Neural progenitor cell (in vitro differentiated cells): ENCODE measurements around the gene QSER1. TPM values are rescaled to one million over a fixed set of nuclear protein-coding genes. Genes with fewer than 3 reads are reported as not detected.

ENCODE experiments used
- DNase-seq: peaks from one replicate; pipeline ENCODE4 v3.0.0-alpha.2; 2016; ENCODE audit warnings: low spot score
- H2AFZ ChIP-seq: fragments of 200-600 bp; sonication (generic); replicated peaks from 2 replicates; pipeline ENCODE4 v1.6.1; 2016; ENCODE audit warnings: antibody characterized with exemption
- H3F3A ChIP-seq: fragments of 200-600 bp; sonication (generic); 2 replicates; pipeline ENCODE4 v1.6.1; 2016; ENCODE audit warnings: antibody characterized with exemption, low read depth
- H3K27ac ChIP-seq: fragments of 200-600 bp; sonication (generic); 2 replicates; pipeline ENCODE4 v1.5.1; 2016; ENCODE audit warnings: mild to moderate bottlenecking
- H3K27me3 ChIP-seq: fragments of 200-600 bp; sonication (generic); 2 replicates; pipeline ENCODE4 v1.6.1; 2016; ENCODE audit warnings: mild to moderate bottlenecking, moderate library complexity
- H3K36me3 ChIP-seq: fragments of 200-600 bp; sonication (generic); 2 replicates; pipeline ENCODE4 v1.5.1; 2016
- H3K4me1 ChIP-seq: fragments of 200-600 bp; sonication (generic); 2 replicates; pipeline ENCODE4 v1.6.1; 2016; ENCODE audit warnings: mixed run types
- H3K4me2 ChIP-seq: fragments of 200-600 bp; sonication (generic); 2 replicates; pipeline ENCODE4 v1.6.1; 2016
- H3K4me3 ChIP-seq: fragments of 200-600 bp; sonication (generic); 2 replicates; pipeline ENCODE4 v1.5.1; 2016
- H3K79me2 ChIP-seq: fragments of 200-600 bp; sonication (generic); 2 replicates; pipeline ENCODE4 v1.6.1; 2016; ENCODE audit warnings: low read depth
- H3K9ac ChIP-seq: fragments of 200-600 bp; sonication (generic); 2 replicates; pipeline ENCODE4 v1.6.1; 2016
- H3K9me3 ChIP-seq: fragments of 200-600 bp; sonication (generic); 2 replicates; pipeline ENCODE4 v1.5.1; 2016; ENCODE audit warnings: low read depth
- H4K20me1 ChIP-seq: fragments of 200-600 bp; sonication (generic); 2 replicates; pipeline ENCODE4 v1.6.1; 2016; ENCODE audit warnings: low read depth
- H3K27ac Mint-ChIP-seq: 3 replicates; pipeline ENCODE4 v1.8.0; 2021; ENCODE audit warnings: mixed read lengths
- H3K27me3 Mint-ChIP-seq: 2 replicates; pipeline ENCODE4 v1.8.0; 2022; ENCODE audit warnings: low read depth, mild to moderate bottlenecking, inconsistent platforms, moderate library complexity, mixed read lengths; ENCODE audit not compliant: insufficient read depth
- H3K36me3 Mint-ChIP-seq: 3 replicates; pipeline ENCODE4 v1.8.0; 2021; ENCODE audit warnings: mixed read lengths
- H3K4me1 Mint-ChIP-seq: 3 replicates; pipeline ENCODE4 v1.8.0; 2021; ENCODE audit warnings: mixed read lengths
- H3K4me3 Mint-ChIP-seq: 3 replicates; pipeline ENCODE4 v1.8.0; 2021; ENCODE audit warnings: mild to moderate bottlenecking, moderate library complexity, mixed read lengths
- H3K9me3 Mint-ChIP-seq: 3 replicates; pipeline ENCODE4 v1.8.0; 2020; ENCODE audit warnings: mixed read lengths
- EZH2 ChIP-seq: fragments of 200-600 bp; sonication (generic); IDR thresholded peaks from 2 replicates; pipeline ENCODE4 v1.6.1; 2017; ENCODE audit warnings: antibody characterized with exemption, mild to moderate bottlenecking, moderate library complexity
- EZH2phosphoT487 ChIP-seq: fragments of 200-600 bp; sonication (generic); IDR thresholded peaks from 2 replicates; pipeline ENCODE4 v1.6.1; 2017; ENCODE audit warnings: antibody characterized with exemption
- total RNA-seq: library from RNA; depleted of rRNA; stranded (reverse); fragments of >200 nt; gene quantifications from 2 replicates; pipeline ENCODE4 v1.2.3, GENCODE V29; 2015; ENCODE audit warnings: low replicate concordance
- TF ChIP-seq, protein P1 (sequence below): fragments of 200-600 bp; sonication (generic); IDR thresholded peaks from 2 replicates; pipeline ENCODE4 v1.5.1; 2017; ENCODE audit warnings: antibody characterized with exemption, mild to moderate bottlenecking

The QSER1 gene
- total RNA-seq, 1 donor from 2014 or later, result 79.2 TPM

DNA sequence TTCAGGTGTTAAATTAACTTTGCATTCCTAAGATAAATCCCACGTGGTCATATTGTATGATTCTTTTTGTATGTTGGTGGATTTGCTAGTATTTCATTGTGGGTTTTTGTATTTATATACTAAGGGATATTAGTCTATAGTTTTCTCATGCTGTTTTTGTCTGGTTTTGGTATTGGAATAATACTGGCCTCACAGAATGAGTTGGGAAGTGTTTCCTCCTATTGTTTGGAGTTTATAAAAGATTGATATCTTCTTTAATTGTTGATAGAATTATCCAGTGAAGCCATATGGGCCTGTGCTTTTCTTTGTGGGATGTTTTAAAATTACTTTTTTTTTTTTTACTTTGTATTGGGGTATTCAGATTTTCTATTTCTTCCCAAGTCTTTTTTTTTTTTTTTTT lies 59.8 kb downstream of the QSER1 start:
- Mint-ChIP-seq H3K9me3 (no peaks in the 10 kb centered on the region), H3K4me1 (no peaks in the 10 kb centered on the region), H3K4me3 (no peak overlapping the region), H3K27ac (no peak overlapping the region), H3K36me3 (peaks cover 16% of the 10 kb centered on the region), H3K27me3 (no peaks in the 10 kb centered on the region)
- Histone ChIP-seq H3K9me3 (no peaks in the 10 kb centered on the region), H3F3A (peaks cover 13% of the 10 kb centered on the region), H3K79me2 (peaks cover 65% of the 10 kb centered on the region), H3K27me3 (no peaks in the 10 kb centered on the region), H3K36me3 (peaks cover 15% of the 10 kb centered on the region), H3K27ac (no peak overlapping the region), H4K20me1 (no peaks in the 10 kb centered on the region), H3K9ac (no peak overlapping the region), H2AFZ (no peak overlapping the region), H3K4me2 (no peak overlapping the region), H3K4me1 (no peaks in the 10 kb centered on the region), H3K4me3 (no peak overlapping the region)
- TF ChIP-seq, protein P1, sequence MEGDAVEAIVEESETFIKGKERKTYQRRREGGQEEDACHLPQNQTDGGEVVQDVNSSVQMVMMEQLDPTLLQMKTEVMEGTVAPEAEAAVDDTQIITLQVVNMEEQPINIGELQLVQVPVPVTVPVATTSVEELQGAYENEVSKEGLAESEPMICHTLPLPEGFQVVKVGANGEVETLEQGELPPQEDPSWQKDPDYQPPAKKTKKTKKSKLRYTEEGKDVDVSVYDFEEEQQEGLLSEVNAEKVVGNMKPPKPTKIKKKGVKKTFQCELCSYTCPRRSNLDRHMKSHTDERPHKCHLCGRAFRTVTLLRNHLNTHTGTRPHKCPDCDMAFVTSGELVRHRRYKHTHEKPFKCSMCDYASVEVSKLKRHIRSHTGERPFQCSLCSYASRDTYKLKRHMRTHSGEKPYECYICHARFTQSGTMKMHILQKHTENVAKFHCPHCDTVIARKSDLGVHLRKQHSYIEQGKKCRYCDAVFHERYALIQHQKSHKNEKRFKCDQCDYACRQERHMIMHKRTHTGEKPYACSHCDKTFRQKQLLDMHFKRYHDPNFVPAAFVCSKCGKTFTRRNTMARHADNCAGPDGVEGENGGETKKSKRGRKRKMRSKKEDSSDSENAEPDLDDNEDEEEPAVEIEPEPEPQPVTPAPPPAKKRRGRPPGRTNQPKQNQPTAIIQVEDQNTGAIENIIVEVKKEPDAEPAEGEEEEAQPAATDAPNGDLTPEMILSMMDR, result no peak
- TF ChIP-seq EZH2phosphoT487 (no peak), EZH2 (no peak)
- DNase-seq, result no peak

DNA sequence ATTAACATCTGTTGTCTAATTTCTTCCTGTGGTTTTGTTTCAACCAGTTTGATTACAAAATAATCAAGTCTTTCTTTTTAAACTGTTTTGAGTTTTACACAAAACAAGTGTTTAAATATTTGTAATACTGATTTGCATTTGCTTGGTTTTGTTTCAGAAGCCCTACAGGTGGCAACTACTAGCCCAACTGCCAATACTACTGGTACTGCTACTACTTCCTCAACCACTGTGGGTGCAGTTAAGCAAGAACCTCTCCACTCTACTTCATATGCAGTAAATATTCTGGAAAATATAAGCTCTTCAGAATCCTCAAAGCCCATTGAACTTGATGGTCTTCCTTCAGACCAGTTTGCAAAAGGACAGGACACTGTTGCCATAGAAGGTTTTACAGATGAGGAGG lies 61.1 kb downstream of the QSER1 start:
- H3K27me3 Mint-ChIP-seq, result no peaks in the 10 kb centered on the region
- peaks cover 21% of the 10 kb centered on the region for H3F3A ChIP-seq
- no peak overlapping the region for H3K4me3 Mint-ChIP-seq
- no peak overlapping the region for H3K4me3 ChIP-seq
- H3K36me3 Mint-ChIP-seq, result peaks cover 9% of the 10 kb centered on the region
- no peak overlapping the region for H3K4me2 ChIP-seq
- H4K20me1 ChIP-seq, result no peaks in the 10 kb centered on the region
- no peaks in the 10 kb centered on the region for H3K27me3 ChIP-seq
- DNase-seq, result no peak
- no peaks in the 10 kb centered on the region for H3K4me1 Mint-ChIP-seq
- H2AFZ ChIP-seq, result no peak overlapping the region
- H3K9me3 ChIP-seq, result no peaks in the 10 kb centered on the region
- H3K4me1 ChIP-seq, result no peaks in the 10 kb centered on the region
- no peak overlapping the region for H3K27ac ChIP-seq
- TF ChIP-seq EZH2phosphoT487, result no peak
- no peak for TF ChIP-seq EZH2
- TF ChIP-seq, protein P1, result no peak
- no peak overlapping the region for H3K27ac Mint-ChIP-seq
- peaks cover 8% of the 10 kb centered on the region for H3K36me3 ChIP-seq
- H3K9ac ChIP-seq, result no peak overlapping the region
- H3K9me3 Mint-ChIP-seq, result no peaks in the 10 kb centered on the region
- H3K79me2 ChIP-seq, result peaks cover 52% of the 10 kb centered on the region

DNA sequence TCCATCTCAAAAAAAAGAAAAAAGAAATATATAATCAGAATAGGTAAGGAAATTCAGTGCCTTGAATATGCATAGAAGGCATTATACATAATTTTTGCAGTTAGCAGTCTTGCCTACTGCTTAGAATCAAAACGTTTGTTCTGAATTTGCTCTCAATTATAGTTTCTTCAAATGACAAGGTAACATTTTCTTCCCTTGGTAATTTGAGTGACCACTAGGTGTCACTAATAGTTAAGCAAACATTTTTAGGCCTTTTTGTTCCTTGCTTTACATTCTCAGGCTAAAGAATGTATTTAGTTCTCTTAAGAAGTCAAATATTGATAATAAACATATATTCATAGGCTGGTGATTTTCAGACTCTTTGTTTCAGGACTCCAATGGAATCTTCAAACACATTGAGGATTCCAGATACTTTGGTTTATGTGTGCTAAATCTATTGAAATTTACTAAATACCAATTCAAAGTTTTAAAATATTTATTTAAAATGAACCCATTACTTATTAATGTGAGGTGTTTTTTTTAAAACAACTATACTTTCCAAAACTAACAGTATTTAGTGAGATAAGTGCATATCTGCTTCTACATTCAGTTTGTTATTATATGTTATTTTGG lies 68.0 kb downstream of the QSER1 start:
- Histone ChIP-seq H3K79me2 (peaks cover 16% of the 10 kb centered on the region), H2AFZ (no peak overlapping the region), H3K27me3 (no peaks in the 10 kb centered on the region), H3K9ac (no peak overlapping the region), H3K4me3 (no peak overlapping the region), H3K4me1 (no peaks in the 10 kb centered on the region), H3K36me3 (peaks cover 15% of the 10 kb centered on the region), H3K27ac (no peak overlapping the region), H3F3A (peaks cover 21% of the 10 kb centered on the region), H4K20me1 (no peaks in the 10 kb centered on the region), H3K4me2 (no peak overlapping the region), H3K9me3 (no peaks in the 10 kb centered on the region)
- Mint-ChIP-seq H3K27me3 (peaks cover 2% of the 10 kb centered on the region), H3K4me3 (no peak overlapping the region), H3K4me1 (no peaks in the 10 kb centered on the region), H3K36me3 (peaks cover 23% of the 10 kb centered on the region), H3K27ac (no peak overlapping the region), H3K9me3 (no peaks in the 10 kb centered on the region)
- peak; percentile 50 for DNase-seq
- no peak for TF ChIP-seq EZH2phosphoT487
- TF ChIP-seq, protein P1, result peak; percentile 82
- no peak for TF ChIP-seq EZH2
